ENCODE measurements around the gene DHX57.

DNA sequence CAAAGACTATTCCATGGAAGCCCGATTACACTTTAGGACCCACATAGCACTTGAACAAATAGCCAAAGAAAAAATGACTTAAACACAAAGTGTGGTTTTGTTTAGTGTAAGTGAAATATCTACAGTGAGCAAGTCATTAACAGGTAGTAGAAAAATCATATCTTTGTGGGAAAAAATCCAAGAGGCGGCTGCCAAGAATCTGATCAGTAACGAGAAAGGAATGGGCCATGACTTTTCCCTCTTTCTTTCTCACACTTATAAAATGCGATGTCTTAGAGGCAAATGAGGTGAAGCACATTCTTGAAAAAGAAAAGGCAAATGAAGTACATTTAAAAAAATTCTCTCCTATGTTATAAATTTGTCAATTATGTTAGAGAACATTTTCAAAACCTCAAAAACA lies 110.6 kb downstream of the DHX57 start:
- TF ChIP-seq, protein P1, sequence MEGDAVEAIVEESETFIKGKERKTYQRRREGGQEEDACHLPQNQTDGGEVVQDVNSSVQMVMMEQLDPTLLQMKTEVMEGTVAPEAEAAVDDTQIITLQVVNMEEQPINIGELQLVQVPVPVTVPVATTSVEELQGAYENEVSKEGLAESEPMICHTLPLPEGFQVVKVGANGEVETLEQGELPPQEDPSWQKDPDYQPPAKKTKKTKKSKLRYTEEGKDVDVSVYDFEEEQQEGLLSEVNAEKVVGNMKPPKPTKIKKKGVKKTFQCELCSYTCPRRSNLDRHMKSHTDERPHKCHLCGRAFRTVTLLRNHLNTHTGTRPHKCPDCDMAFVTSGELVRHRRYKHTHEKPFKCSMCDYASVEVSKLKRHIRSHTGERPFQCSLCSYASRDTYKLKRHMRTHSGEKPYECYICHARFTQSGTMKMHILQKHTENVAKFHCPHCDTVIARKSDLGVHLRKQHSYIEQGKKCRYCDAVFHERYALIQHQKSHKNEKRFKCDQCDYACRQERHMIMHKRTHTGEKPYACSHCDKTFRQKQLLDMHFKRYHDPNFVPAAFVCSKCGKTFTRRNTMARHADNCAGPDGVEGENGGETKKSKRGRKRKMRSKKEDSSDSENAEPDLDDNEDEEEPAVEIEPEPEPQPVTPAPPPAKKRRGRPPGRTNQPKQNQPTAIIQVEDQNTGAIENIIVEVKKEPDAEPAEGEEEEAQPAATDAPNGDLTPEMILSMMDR (IDR thresholded peaks at IDR 0.05; ENCODE audit: insufficient read depth, low read length), result no peak
- TF ChIP-seq POLR2AphosphoS5 (IDR thresholded peaks at IDR 0.05; ENCODE audit: low read depth) (no peak), SPI1 (IDR thresholded peaks at IDR 0.05; ENCODE audit: borderline replicate concordance, low read depth) (no peak)

All from HL-60 (cell line).